Osteocyte (in vitro differentiated cells): ENCODE results near the gene NAP1L5. TPM values are rescaled to one million over a fixed set of nuclear protein-coding genes. Genes with fewer than 3 reads are reported as not detected.

Source experiments
- DNase-seq: peaks from one replicate; pipeline ENCODE4 v3.0.0; 2021; ENCODE audit warnings: mixed read lengths; ENCODE audit not compliant: unreplicated experiment; ENCODE audit errors: extremely low spot score
- H3K27ac Mint-ChIP-seq: one replicate; pipeline ENCODE4 v1.8.0; 2021; ENCODE audit warnings: mild to moderate bottlenecking, mixed read lengths; ENCODE audit not compliant: unreplicated experiment
- H3K27me3 Mint-ChIP-seq: one replicate; pipeline ENCODE4 v1.8.0; 2021; ENCODE audit warnings: mixed read lengths; ENCODE audit not compliant: unreplicated experiment
- H3K36me3 Mint-ChIP-seq: one replicate; pipeline ENCODE4 v1.8.0; 2021; ENCODE audit warnings: mixed read lengths; ENCODE audit not compliant: unreplicated experiment
- H3K4me1 Mint-ChIP-seq: one replicate; pipeline ENCODE4 v1.8.0; 2021; ENCODE audit warnings: mixed read lengths; ENCODE audit not compliant: unreplicated experiment
- H3K4me3 Mint-ChIP-seq: one replicate; pipeline ENCODE4 v1.8.0; 2021; ENCODE audit warnings: mild to moderate bottlenecking, moderate library complexity, mixed read lengths; ENCODE audit not compliant: unreplicated experiment
- H3K9me3 Mint-ChIP-seq: one replicate; pipeline ENCODE4 v1.8.0; 2021; ENCODE audit warnings: mixed read lengths; ENCODE audit not compliant: unreplicated experiment
- CTCF ChIP-seq: fragments of 200-600 bp; sonication (generic); IDR thresholded peaks from 2 replicates; pipeline ENCODE4 v1.5.0; 2021; ENCODE audit warnings: antibody characterized with exemption, mild to moderate bottlenecking, moderate library complexity
- total RNA-seq: library from RNA; stranded (reverse); gene quantifications from 2 replicates; pipeline ENCODE4 v1.2.1, GENCODE V29; 2021

NAP1L5 gene
- total RNA-seq, 1 donor from 2014 or later = 5.7 TPM

GRCh38 chr4:88718098-88718497 lies 20.5 kb upstream of the NAP1L5 start:
- H3K9me3 Mint-ChIP-seq = peaks cover 38% of the 10 kb centered on the region
- no peak overlapping the region for H3K4me3 Mint-ChIP-seq
- DNase-seq = no peak
- TF ChIP-seq CTCF = no peak
- H3K4me1 Mint-ChIP-seq = no peaks in the 10 kb centered on the region
- H3K27me3 Mint-ChIP-seq = no peaks in the 10 kb centered on the region
- H3K36me3 Mint-ChIP-seq = peaks cover 54% of the 10 kb centered on the region
- no peak overlapping the region for H3K27ac Mint-ChIP-seq

- Mint-ChIP-seq H3K36me3 (peaks cover 53% of the 10 kb centered on the region), H3K9me3 (peaks cover 48% of the 10 kb centered on the region), H3K4me3 (no peak overlapping the region), H3K27ac (no peak overlapping the region), H3K4me1 (no peaks in the 10 kb centered on the region), H3K27me3 (no peaks in the 10 kb centered on the region)
- no peak for DNase-seq
- no peak for TF ChIP-seq CTCF
Measured at GRCh38 chr4:88713782-88714181, 16.2 kb upstream of the NAP1L5 start.

GRCh38 chr4:88709989-88710388 lies 12.4 kb upstream of the NAP1L5 start:
- TF ChIP-seq CTCF = no peak
- Mint-ChIP-seq H3K4me1 (peaks cover 14% of the 10 kb centered on the region), H3K9me3 (peaks cover 21% of the 10 kb centered on the region), H3K4me3 (no peak overlapping the region), H3K27ac (no peak overlapping the region), H3K36me3 (peaks cover 29% of the 10 kb centered on the region), H3K27me3 (no peaks in the 10 kb centered on the region)
- no peak for DNase-seq

- H3K4me1 Mint-ChIP-seq = peaks cover 14% of the 10 kb centered on the region
- H3K27me3 Mint-ChIP-seq = no peaks in the 10 kb centered on the region
- H3K36me3 Mint-ChIP-seq = peaks cover 12% of the 10 kb centered on the region
- no peaks in the 10 kb centered on the region for H3K9me3 Mint-ChIP-seq
- peak overlapping the region; percentile 23 for H3K27ac Mint-ChIP-seq
- peak; percentile 77 for TF ChIP-seq CTCF
- H3K4me3 Mint-ChIP-seq = peak overlapping the region; percentile 12
- DNase-seq = no peak
Measured at GRCh38 chr4:88706574-88706973, 8.9 kb upstream of the NAP1L5 start.

GRCh38 chr4:88705805-88706492 lies 8.3 kb upstream of the NAP1L5 start:
- H3K27me3 Mint-ChIP-seq = no peaks in the 10 kb centered on the region
- no peak for DNase-seq
- H3K4me3 Mint-ChIP-seq = no peak overlapping the region
- H3K27ac Mint-ChIP-seq = no peak overlapping the region
- peaks cover 14% of the 10 kb centered on the region for H3K4me1 Mint-ChIP-seq
- peaks cover 12% of the 10 kb centered on the region for H3K36me3 Mint-ChIP-seq
- no peaks in the 10 kb centered on the region for H3K9me3 Mint-ChIP-seq
- TF ChIP-seq CTCF = no peak
